Natural killer cell treated with Interleukin-12 subunit alpha and Interleukin-12 subunit beta and Interleukin-15 and Interleukin-18, amount 100 ng/mL, for 72 hours (primary cell): ENCODE data around the gene NTM. TPM values are rescaled to one million over a fixed set of nuclear protein-coding genes. Genes with fewer than 3 reads are reported as not detected.

ENCODE experiments used
- ATAC-seq, 2 donors: fragments of 150-1000 bp; cut with Tn5 transposase in 1 of 2; sonication (Bioruptor Pico), chemical (Tn5 transposase) in 1 of 2; 2 replicates each; pipeline ENCODE4 v1.10.0; 2021
- DNase-seq: peaks from one replicate; pipeline ENCODE4 v3.0.0; 2022; ENCODE audit warnings: low spot score
- H3K27ac Mint-ChIP-seq, 2 donors: 1 replicate in 1 of 2; 2 replicates in 1 of 2; pipeline ENCODE4 v1.8.0; 2022; ENCODE audit warnings: mixed read lengths in 2 of 2, mild to moderate bottlenecking in 1 of 2, moderate library complexity in 1 of 2
- H3K27me3 Mint-ChIP-seq, 2 donors: 1 replicate in 1 of 2; 2 replicates in 1 of 2; pipeline ENCODE4 v1.8.0; 2022; ENCODE audit warnings: mixed read lengths in 2 of 2
- H3K36me3 Mint-ChIP-seq: one replicate; pipeline ENCODE4 v1.8.0; 2022; ENCODE audit warnings: mixed read lengths
- H3K4me1 Mint-ChIP-seq, 2 donors: 1 replicate in 1 of 2; 2 replicates in 1 of 2; pipeline ENCODE4 v1.8.0; 2022; ENCODE audit warnings: low read depth in 2 of 2, mixed read lengths in 2 of 2, mild to moderate bottlenecking in 1 of 2
- H3K4me3 Mint-ChIP-seq: one replicate; pipeline ENCODE4 v1.8.0; 2022; ENCODE audit warnings: mixed read lengths
- H3K9me3 Mint-ChIP-seq: 2 replicates; pipeline ENCODE4 v1.8.0; 2022; ENCODE audit warnings: mixed read lengths
- total RNA-seq, 2 donors: library from RNA; stranded (reverse); gene quantifications; one replicate each; pipeline ENCODE4 v1.2.3, GENCODE V29; 2022

The NTM gene
- total RNA-seq, 2 donors from 2014 or later = not detected

DNA sequence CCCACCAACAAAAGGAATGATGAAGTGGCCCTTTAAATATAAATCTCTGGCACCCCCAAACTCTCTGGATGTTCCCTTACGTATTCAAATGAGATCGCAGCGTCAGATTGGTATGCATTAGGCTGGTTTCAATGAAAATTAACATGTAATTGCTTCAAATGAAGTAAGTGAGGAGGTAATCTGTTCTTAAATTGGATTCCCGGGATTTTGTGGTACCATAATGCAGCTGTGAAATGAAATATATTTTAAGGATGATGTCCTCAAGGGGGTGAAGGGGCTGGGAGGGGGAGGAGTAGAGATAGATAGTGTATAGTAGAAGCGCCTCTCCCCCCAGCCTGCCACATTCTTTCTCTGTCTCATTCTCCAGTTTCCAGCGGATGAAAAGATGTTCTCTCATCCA lies 748.2 kb downstream of the NTM start:
- no peaks in the 10 kb centered on the region for H3K27me3 Mint-ChIP-seq
- no peaks in the 10 kb centered on the region for H3K4me1 Mint-ChIP-seq
- H3K27ac Mint-ChIP-seq = no peak overlapping the region
- ATAC-seq (no peak), DNase-seq (no peak)
- H3K9me3 Mint-ChIP-seq = peaks cover 2% of the 10 kb centered on the region
- no peak overlapping the region for H3K4me3 Mint-ChIP-seq
- H3K36me3 Mint-ChIP-seq = no peaks in the 10 kb centered on the region

DNA sequence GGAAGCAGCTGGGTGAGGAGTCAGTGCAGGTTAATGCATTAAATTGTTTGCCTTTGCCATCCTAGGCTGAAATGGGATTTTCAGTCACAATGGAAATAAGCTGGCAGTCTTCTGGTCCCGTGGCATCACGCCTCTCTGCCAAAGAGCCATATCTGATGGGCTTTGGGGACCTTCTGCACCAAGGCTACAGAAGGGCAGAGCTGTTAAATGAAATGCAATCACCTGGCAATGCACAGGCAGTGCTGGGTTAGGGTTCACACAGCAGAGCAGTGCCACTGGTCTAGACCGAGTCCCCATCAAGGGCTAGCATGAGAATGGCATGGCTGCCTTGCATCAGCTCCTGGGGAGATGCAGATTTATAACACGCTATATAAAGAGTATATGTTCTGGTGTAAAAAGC lies 749.2 kb downstream of the NTM start:
- Mint-ChIP-seq H3K27me3 (no peaks in the 10 kb centered on the region), H3K4me1 (no peaks in the 10 kb centered on the region), H3K4me3 (no peak overlapping the region), H3K27ac (no peak overlapping the region), H3K9me3 (peaks cover 2% of the 10 kb centered on the region), H3K36me3 (no peaks in the 10 kb centered on the region)
- DNase-seq = no peak
- no peak for ATAC-seq

DNA sequence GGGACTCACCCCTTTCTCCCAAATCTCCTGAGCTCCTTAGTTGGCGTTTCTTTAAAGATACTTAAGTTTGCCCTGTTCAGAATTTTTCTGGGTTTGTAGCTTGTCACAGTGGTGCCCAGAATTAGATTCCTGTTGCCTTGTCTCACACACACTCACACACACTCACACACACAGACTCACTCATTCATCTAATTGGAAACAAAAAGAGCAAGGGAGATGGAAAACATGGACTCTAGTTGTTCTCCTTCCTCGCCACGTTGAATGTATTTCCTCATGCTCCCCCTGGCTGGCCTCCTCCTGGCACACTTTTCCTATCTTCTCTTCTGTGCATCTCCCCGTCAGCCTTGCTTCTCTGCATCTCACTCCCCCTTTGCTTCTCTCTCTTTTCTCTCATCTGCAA lies 752.3 kb downstream of the NTM start:
- no peak for DNase-seq
- no peak for ATAC-seq
- Mint-ChIP-seq H3K36me3 (no peaks in the 10 kb centered on the region), H3K27me3 (no peaks in the 10 kb centered on the region), H3K9me3 (peaks cover 2% of the 10 kb centered on the region), H3K4me3 (no peak overlapping the region), H3K27ac (no peak overlapping the region), H3K4me1 (no peaks in the 10 kb centered on the region)

DNA sequence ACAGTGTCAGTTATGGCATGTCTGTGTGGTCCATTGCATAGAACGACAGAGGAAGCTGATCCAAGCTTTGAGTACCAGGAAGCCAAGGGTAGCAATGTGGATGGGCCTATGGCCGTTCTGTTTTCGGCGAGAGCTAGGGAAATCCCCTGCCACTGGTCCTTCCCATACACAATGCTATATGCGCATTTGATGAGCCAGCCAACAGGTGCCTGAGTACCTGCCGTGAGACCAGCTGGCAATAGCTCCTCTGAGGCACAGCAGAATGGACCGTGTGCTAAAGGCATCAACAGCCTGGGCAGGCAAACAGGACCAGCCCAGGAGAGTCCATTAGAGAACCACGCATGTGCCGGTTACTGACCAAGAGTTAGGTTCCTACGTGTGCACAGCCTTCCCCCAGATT lies 753.0 kb downstream of the NTM start:
- no peaks in the 10 kb centered on the region for H3K4me1 Mint-ChIP-seq
- DNase-seq = no peak
- no peaks in the 10 kb centered on the region for H3K36me3 Mint-ChIP-seq
- no peak for ATAC-seq
- no peaks in the 10 kb centered on the region for H3K27me3 Mint-ChIP-seq
- peaks cover 2% of the 10 kb centered on the region for H3K9me3 Mint-ChIP-seq
- H3K4me3 Mint-ChIP-seq = no peak overlapping the region
- no peak overlapping the region for H3K27ac Mint-ChIP-seq

DNA sequence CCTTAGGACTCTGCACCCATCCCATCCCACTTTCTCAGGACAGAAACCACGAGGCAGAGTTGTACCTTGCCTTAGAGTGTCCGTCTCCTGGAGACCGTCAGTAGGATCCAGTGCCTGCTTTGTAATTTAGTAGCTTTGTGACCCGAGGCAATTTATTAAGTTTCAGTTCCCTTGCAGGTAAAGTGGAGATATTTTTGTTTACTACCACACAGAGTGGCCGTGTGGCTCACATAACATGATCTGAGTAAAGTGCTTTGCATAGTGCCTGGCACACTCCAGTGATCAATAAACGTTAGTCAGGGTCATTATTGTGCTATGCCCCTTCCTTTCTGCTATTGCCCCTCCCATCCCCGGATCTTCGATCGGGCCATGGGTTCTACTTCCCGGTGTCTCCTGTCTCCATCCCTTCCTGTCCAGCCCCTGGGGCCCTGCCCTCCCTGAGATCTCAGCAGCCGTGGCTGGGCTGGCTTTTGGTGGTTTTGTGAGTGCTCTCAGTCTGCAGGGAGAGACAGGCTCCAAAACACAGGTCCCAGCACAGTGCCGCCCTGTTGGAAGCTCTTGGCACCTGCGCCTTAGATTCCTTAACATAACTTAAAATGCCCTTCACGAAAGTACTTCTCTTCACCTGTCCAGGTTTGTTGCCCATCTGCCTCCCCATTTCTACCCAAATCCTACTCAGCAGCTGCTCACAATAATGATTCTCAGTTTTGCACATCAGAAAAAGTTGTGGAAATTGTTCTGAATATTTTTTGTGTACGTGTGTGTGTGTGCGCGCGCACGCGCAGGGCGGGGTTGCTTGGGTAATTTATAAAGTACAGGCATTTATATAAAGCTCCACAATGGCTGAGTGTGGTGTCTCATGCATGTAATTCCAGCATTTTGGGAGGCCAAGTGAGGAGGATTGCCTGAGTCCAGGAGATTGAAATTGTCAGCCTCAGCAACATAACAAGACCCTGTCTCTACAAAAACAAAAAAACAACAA lies 753.7 kb downstream of the NTM start:
- peaks cover 2% of the 10 kb centered on the region for H3K9me3 Mint-ChIP-seq
- H3K27me3 Mint-ChIP-seq = no peaks in the 10 kb centered on the region
- no peak overlapping the region for H3K4me3 Mint-ChIP-seq
- no peaks in the 10 kb centered on the region for H3K4me1 Mint-ChIP-seq
- no peak for ATAC-seq
- no peak overlapping the region for H3K27ac Mint-ChIP-seq
- H3K36me3 Mint-ChIP-seq = no peaks in the 10 kb centered on the region
- DNase-seq = no peak

DNA sequence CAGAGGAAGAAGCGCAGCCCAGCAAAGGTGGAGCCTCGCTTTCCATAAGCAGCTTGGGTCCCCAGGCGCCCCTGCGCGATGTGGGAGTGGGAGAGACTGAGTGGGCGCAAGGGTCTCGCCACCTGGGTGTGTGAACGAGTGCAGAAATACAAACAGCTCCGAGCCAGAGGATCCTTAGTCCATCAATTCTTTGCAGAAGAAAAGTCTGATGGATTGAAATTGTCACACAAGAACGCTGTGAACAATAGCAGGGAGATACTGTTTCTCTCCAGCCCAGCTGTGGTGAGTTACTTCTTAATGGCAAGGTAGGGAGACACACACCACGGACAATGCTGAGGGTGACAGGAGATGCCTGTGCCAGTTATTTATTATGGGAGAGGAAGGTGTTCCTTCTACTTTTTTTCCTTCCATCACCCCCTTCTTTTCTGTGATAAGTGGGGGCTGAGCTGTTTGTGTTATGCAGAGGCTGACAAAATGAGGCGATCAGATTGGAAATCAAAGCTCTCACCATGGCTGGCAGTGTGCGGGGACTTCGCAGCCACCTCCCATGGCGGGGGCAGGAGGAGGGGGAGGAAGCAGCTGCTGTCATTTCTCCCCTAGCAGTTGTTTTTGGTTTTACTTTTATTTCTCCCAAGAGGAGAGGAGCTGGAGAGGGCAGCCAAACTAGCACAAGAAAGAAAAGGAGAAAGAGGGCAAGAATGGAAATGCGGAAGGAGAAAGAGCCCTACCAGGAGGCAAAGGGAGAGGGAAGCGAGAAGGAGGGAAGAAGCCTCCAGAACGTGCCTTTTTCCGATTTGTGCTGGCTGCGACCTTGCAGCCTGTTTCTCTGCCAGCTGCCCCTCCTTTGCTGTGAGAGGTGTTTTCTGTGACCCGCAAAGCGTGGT lies 755.8 kb downstream of the NTM start:
- H3K36me3 Mint-ChIP-seq = no peaks in the 10 kb centered on the region
- no peaks in the 10 kb centered on the region for H3K27me3 Mint-ChIP-seq
- H3K4me1 Mint-ChIP-seq = no peaks in the 10 kb centered on the region
- ATAC-seq (no peak), DNase-seq (no peak)
- H3K9me3 Mint-ChIP-seq = no peaks in the 10 kb centered on the region
- no peak overlapping the region for H3K27ac Mint-ChIP-seq
- H3K4me3 Mint-ChIP-seq = no peak overlapping the region

DNA sequence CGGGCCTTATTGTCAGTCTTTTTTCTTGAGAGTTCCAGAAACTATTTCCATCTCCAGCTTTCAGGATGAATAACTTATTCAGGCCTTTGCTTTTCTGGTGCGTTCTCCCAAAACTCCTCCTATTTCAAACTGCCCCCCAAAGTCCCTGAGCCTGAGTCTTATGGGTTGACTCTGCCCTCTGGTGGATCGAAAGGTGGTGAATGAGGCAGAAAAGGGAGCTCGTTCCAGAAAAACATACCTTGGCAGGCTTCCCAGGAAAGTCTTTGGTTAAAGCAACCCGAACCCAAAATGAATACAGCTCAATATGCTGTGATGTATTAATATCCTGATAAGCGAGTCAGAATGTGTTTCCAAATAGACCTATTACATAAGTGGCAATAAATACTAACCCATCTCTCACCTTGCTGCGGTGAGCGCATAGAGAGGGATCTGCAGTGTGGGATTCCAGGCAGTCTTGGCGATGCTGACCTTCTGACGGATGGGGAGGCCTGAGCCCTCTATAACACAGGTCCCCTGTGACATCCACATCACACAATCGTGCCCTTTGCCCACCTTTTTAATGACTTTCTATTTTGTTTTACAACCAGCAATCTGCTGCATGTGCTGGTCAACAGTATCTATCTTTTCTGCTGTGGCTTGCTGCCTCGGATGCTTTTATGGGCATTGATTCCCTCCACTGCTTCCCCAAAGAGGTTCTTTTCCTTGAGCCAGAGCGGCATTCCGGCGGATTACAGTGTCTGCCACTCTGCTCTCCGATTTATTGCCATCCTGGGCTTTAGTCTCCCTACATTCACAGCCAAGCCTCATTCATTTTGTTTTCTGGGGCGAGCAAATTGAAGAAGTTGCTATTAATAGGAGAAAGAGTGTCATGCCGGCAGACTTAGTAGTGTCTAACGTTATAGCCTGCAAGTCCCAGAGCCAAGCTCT lies 756.8 kb downstream of the NTM start:
- Mint-ChIP-seq H3K27me3 (no peaks in the 10 kb centered on the region), H3K4me1 (no peaks in the 10 kb centered on the region), H3K27ac (no peak overlapping the region), H3K4me3 (no peak overlapping the region), H3K36me3 (no peaks in the 10 kb centered on the region), H3K9me3 (no peaks in the 10 kb centered on the region)
- DNase-seq (no peak), ATAC-seq (no peak)

DNA sequence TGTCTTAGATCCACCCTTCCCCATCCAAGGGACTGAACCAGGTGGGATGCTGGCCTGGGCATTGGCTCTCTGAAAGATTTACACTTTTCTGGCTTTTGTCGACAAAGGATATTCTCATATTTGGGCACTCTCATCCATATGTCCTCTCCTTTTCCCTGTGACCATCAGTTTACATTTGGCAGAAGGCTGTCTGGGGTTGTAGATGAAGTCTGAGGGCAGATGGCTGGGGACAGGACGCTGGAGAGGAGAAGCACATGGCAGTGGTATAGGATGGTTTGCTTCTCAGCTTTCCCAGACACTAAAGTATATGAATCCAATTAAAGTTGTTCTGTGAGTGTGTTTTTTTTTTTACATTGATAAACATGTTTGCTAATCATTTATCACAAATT lies 757.5 kb downstream of the NTM start:
- DNase-seq (no peak), ATAC-seq (no peak)
- Mint-ChIP-seq H3K27ac (no peak overlapping the region), H3K9me3 (no peaks in the 10 kb centered on the region), H3K4me1 (no peaks in the 10 kb centered on the region), H3K36me3 (no peaks in the 10 kb centered on the region), H3K27me3 (no peaks in the 10 kb centered on the region), H3K4me3 (no peak overlapping the region)

DNA sequence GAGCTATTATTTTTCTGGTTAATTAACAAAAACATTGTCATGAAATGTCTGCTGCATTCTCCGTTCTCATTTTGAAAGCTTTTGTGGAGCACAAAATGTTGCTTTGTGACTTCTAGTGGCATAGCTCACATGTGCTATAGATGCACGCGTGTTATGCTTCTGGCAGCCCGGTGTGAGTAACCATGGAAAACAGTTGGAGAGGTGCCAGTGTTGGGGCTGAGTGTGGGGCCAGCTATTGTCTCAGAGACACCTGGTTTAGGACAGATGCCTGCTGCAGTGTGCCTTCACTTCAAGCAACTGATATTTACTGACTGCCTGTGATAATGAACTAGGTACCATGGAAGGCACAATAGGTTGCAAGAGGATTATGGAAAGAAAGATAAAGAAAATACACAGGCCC lies 760.6 kb downstream of the NTM start:
- Mint-ChIP-seq H3K27me3 (no peaks in the 10 kb centered on the region), H3K4me1 (no peaks in the 10 kb centered on the region), H3K4me3 (no peak overlapping the region), H3K36me3 (no peaks in the 10 kb centered on the region), H3K9me3 (no peaks in the 10 kb centered on the region), H3K27ac (no peak overlapping the region)
- ATAC-seq (no peak), DNase-seq (no peak)

DNA sequence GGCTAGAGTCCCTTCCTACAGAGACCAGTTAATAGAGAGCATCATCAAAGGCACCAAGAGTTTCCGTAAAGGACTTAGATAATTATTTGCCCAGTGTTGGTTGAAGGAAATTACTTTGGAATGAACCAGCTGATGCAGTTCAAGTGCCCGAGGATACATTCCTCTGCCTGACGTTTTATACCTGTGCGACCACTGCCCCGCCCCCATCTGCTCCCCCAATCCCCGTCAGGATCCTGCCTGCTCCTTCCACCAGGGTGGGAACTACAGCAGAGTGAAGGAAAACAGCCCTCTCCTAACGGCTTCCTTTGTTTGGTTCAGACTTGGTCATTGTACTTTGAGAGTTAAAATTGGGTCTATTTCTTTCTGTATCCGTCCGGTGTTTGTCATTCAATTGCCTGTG lies 761.5 kb downstream of the NTM start:
- Mint-ChIP-seq H3K9me3 (no peaks in the 10 kb centered on the region), H3K4me3 (no peak overlapping the region), H3K36me3 (no peaks in the 10 kb centered on the region), H3K27ac (no peak overlapping the region), H3K27me3 (no peaks in the 10 kb centered on the region), H3K4me1 (no peaks in the 10 kb centered on the region)
- no peak for DNase-seq
- no peak for ATAC-seq

DNA sequence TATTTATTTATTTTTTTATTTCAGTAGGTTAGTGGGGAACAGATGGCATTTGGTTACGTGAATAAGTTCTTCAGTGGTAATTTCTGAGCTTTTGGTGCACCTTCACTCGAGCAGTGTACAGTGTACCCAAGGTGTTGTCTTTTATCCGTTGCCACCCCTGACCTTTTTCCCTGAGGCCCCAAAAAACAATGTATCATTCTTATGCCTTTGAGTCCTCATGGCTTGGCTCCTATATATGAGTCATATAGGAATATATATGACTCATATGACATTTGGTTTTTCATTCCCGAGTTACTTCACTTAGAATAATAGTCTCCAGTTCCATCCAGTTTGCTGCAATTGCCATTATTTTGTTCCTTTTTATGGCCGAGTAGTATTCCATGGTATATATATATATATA lies 763.9 kb downstream of the NTM start:
- Mint-ChIP-seq H3K27ac (no peak overlapping the region), H3K4me3 (no peak overlapping the region)
- no peak for ATAC-seq

DNA sequence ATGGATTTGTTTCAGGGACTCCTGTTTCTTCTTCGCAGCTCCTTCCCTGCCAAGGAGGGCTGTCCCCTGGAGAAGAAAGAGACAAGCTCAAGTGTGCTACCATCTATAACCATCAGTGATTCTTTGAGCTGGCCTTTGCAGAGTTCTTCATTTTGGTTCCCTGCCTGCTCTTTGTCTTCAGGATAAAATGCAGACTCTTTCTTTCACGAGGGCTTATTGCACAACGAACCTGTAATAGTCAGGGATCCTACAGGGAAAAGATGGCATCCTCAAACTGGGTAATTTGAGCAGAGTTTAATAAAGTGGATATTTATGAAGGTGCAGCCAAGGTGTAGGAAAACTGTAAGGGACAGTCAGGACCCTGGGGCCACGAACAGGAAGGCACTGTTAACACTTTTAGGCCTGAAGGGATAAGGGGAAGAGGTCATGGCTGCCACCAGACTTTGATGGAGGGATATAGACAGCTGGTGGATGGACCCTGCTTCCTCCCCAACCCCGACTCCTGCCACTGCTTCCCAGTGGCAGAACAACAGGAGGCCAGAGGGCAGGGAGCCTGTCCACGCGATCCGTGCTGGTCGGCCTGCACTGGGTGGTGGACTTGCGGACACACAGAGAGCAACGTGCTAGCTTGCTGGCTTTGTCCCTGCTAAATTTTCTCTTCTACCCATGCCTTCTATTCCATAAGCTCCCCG lies 767.0 kb downstream of the NTM start:
- Mint-ChIP-seq H3K27ac (no peak overlapping the region), H3K4me3 (no peak overlapping the region), H3K36me3 (no peaks in the 10 kb centered on the region), H3K9me3 (peaks cover 8% of the 10 kb centered on the region), H3K27me3 (peaks cover 0 to 8% of the 10 kb centered on the region in 2 donors), H3K4me1 (no peaks in the 10 kb centered on the region)
- ATAC-seq (no peak), DNase-seq (no peak)

More for the DNA sequence above, 763.9 kb downstream of the NTM start:
- H3K36me3 Mint-ChIP-seq = no peaks in the 10 kb centered on the region
- no peaks in the 10 kb centered on the region for H3K4me1 Mint-ChIP-seq
- peaks cover 0 to 8% of the 10 kb centered on the region in 2 donors for H3K27me3 Mint-ChIP-seq
- peaks cover 6% of the 10 kb centered on the region for H3K9me3 Mint-ChIP-seq
- DNase-seq = no peak

DNA sequence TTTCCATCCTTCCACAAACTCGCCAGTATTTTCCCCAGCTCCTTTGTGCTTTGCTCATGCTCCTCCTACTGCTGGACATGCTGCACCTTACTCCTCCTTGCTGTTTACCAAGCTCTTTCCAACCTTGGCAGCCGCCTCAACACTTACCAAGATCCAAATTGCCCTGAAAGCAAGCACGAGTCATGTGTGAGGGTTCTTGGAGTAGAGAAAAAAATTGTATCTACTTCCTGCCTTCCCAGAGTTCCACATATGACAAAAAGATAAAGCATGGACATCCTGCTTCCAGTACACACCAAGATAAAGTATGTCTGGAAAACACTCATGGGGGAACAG lies 767.5 kb downstream of the NTM start:
- Mint-ChIP-seq H3K27me3 (peaks cover 0 to 8% of the 10 kb centered on the region in 2 donors), H3K27ac (no peak overlapping the region), H3K36me3 (no peaks in the 10 kb centered on the region), H3K4me3 (no peak overlapping the region), H3K4me1 (no peaks in the 10 kb centered on the region), H3K9me3 (peaks cover 8% of the 10 kb centered on the region)
- ATAC-seq (no peak), DNase-seq (no peak)
